HepG2 (cell line): ENCODE data around the gene ZNF687. TPM values are rescaled to one million over a fixed set of nuclear protein-coding genes. Genes with fewer than 3 reads are reported as not detected.
A peak's percentile ranks its signal among the peaks of the same experiment; 100 is the strongest.

Experiments
- ATM ChIP-seq: fragments of 450-650 bp; IDR thresholded peaks from 2 replicates; pipeline ENCODE4 v1.7.1; 2017; ENCODE audit warnings: mild to moderate bottlenecking, borderline replicate concordance
- ETV5 ChIP-seq: IDR thresholded peaks from 2 replicates; pipeline ENCODE4 v1.6.1; 2018; ENCODE audit warnings: missing biosample characterization, missing genetic modification reagents, inconsistent platforms, borderline replicate concordance
- GABPA ChIP-seq, 2 experiments: IDR thresholded peaks; 2 replicates each; pipeline ENCODE4 v1.6.1; 2011 to 2016; ENCODE audit warnings: low read depth in 2 of 2, low read length in 1 of 2, missing biosample characterization in 1 of 2, missing genetic modification characterization in 1 of 2
- HNF4A ChIP-seq: sonication (generic); formaldehyde crosslinking; IDR thresholded peaks from 2 replicates; pipeline ENCODE4 v1.4.0; 2020; ENCODE audit warnings: missing genetic modification reagents
- KMT2A ChIP-seq: sonication (generic); formaldehyde crosslinking; IDR thresholded peaks from 2 replicates; pipeline ENCODE4 v1.4.0; 2020; ENCODE audit warnings: missing genetic modification reagents
- NFE2L2 ChIP-seq: fragments of 150-350 bp; IDR thresholded peaks from 2 replicates; pipeline ENCODE4 v1.6.1; 2014; ENCODE audit warnings: low read length
- SMAD1 ChIP-seq: sonication (generic); formaldehyde crosslinking; IDR thresholded peaks from 2 replicates; pipeline ENCODE4 v1.4.0; 2020; ENCODE audit warnings: missing genetic modification reagents, low read depth, mild to moderate bottlenecking, borderline replicate concordance
- STAG1 ChIP-seq: sonication (generic); formaldehyde crosslinking; IDR thresholded peaks from 2 replicates; pipeline ENCODE4 v1.4.0; 2020; ENCODE audit warnings: missing genetic modification reagents
- ZMYM3 ChIP-seq: sonication (generic); formaldehyde crosslinking; IDR thresholded peaks from 2 replicates; pipeline ENCODE4 v1.5.1; 2020; ENCODE audit warnings: mild to moderate bottlenecking, missing genetic modification reagents
- ZNF253 ChIP-seq: sonication (generic); formaldehyde crosslinking; IDR thresholded peaks from 2 replicates; pipeline ENCODE4 v1.8.0; 2022; ENCODE audit warnings: mild to moderate bottlenecking, missing genetic modification reagents, borderline replicate concordance
- ZNF556 ChIP-seq: sonication (generic); formaldehyde crosslinking; IDR thresholded peaks from 2 replicates; pipeline ENCODE4 v1.4.0; 2020; ENCODE audit warnings: mild to moderate bottlenecking, missing genetic modification reagents, borderline replicate concordance
- ZNF570 ChIP-seq: sonication (generic); formaldehyde crosslinking; IDR thresholded peaks from 2 replicates; pipeline ENCODE4 v1.4.0; 2020; ENCODE audit warnings: mild to moderate bottlenecking, missing genetic modification reagents, borderline replicate concordance
- ZNF652 ChIP-seq: IDR thresholded peaks from 2 replicates; pipeline ENCODE4 v1.6.1; 2016; ENCODE audit warnings: low read depth, borderline replicate concordance
- ZSCAN12 ChIP-seq: sonication (generic); formaldehyde crosslinking; IDR thresholded peaks from 2 replicates; pipeline ENCODE4 v1.9.0; 2021; ENCODE audit warnings: mild to moderate bottlenecking, missing genetic modification reagents
- ZSCAN9 ChIP-seq: IDR thresholded peaks from 2 replicates; pipeline ENCODE4 v1.6.1; 2016; ENCODE audit warnings: borderline replicate concordance
- polyA plus RNA-seq, 8 experiments: library from polyadenylated mRNA; depleted of rRNA in 3 of 8; stranded (reverse) in 7 of 8; unstranded in 1 of 8; fragments of >200 nt; fragmentation: Illumina TruSeq in 4 of 8; extraction: Trizol in 4 of 8; gene quantifications; 2 replicates each; pipeline versions ENCODE4 v1.2.1 to v1.2.3, GENCODE V29; 2011 to 2016; ENCODE audit warnings: low read depth in 4 of 8, missing spikeins in 1 of 8, mixed read lengths in 1 of 8; ENCODE audit not compliant: insufficient read depth in 1 of 8
- total RNA-seq, 5 experiments: library from RNA; depleted of rRNA; stranded (reverse); fragments of >200 nt; fragmentation: Illumina TruSeq; extraction: Trizol; gene quantifications; 2 replicates each; pipeline ENCODE4 v1.2.3, GENCODE V29; 2016; ENCODE audit warnings: low read depth in 1 of 5
- TF ChIP-seq, protein P1 (sequence below): sonication (generic); formaldehyde crosslinking; IDR thresholded peaks from 2 replicates; pipeline ENCODE4 v1.4.0; 2020; ENCODE audit warnings: missing genetic modification reagents, borderline replicate concordance
- TF ChIP-seq, protein P2 (sequence below): sonication (generic); formaldehyde crosslinking; IDR thresholded peaks from 2 replicates; pipeline ENCODE4 v1.8.0; 2022; ENCODE audit warnings: mild to moderate bottlenecking, missing genetic modification reagents, borderline replicate concordance

ZNF687 gene
- total and polyA plus RNA-seq, 2 of the 13 experiments (the other 11 are each of a cell fraction or from before 2014, with no cell fraction given): 14.1 to 16.5 TPM

- TF ChIP-seq ZNF253 (CRISPR knock-in tag) (no peak; the same call in 1 of the 2 replicates), ZNF556 (peak; percentile 93), HNF4A (CRISPR knock-in tag) (no peak), SMAD1 (CRISPR knock-in tag) (peak; percentile 55; the same call in 1 of the 2 replicates), ZSCAN9 (CRISPR knock-in tag) (no peak; the same call in 1 of the 2 replicates), GABPA (IDR thresholded peaks at IDR 0.05; ENCODE audit: low read depth, low read length) (peak; percentile 61), GABPA (CRISPR knock-in tag; IDR thresholded peaks at IDR 0.05; ENCODE audit: low read depth) (peak; percentile 88), ZSCAN12 (CRISPR knock-in tag) (no peak; the same call in 1 of the 2 replicates), ATM (no peak), ZNF570 (CRISPR knock-in tag) (0 out of 2 replicates have a peak, but pooled peaks have one; percentile 57), ZNF652 (CRISPR knock-in tag) (peak; percentile 29; the same call in 1 of the 2 replicates), KMT2A (peak; percentile 6; the same call in 1 of the 2 replicates), ZMYM3 (no peak), ETV5 (CRISPR knock-in tag) (peak; percentile 72), STAG1 (CRISPR knock-in tag) (no peak; the same call in 1 of the 2 replicates), NFE2L2 (no peak)
- TF ChIP-seq, protein P1, sequence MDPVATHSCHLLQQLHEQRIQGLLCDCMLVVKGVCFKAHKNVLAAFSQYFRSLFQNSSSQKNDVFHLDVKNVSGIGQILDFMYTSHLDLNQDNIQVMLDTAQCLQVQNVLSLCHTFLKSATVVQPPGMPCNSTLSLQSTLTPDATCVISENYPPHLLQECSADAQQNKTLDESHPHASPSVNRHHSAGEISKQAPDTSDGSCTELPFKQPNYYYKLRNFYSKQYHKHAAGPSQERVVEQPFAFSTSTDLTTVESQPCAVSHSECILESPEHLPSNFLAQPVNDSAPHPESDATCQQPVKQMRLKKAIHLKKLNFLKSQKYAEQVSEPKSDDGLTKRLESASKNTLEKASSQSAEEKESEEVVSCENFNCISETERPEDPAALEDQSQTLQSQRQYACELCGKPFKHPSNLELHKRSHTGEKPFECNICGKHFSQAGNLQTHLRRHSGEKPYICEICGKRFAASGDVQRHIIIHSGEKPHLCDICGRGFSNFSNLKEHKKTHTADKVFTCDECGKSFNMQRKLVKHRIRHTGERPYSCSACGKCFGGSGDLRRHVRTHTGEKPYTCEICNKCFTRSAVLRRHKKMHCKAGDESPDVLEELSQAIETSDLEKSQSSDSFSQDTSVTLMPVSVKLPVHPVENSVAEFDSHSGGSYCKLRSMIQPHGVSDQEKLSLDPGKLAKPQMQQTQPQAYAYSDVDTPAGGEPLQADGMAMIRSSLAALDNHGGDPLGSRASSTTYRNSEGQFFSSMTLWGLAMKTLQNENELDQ (CRISPR knock-in tag): no peak
- TF ChIP-seq, protein P2, sequence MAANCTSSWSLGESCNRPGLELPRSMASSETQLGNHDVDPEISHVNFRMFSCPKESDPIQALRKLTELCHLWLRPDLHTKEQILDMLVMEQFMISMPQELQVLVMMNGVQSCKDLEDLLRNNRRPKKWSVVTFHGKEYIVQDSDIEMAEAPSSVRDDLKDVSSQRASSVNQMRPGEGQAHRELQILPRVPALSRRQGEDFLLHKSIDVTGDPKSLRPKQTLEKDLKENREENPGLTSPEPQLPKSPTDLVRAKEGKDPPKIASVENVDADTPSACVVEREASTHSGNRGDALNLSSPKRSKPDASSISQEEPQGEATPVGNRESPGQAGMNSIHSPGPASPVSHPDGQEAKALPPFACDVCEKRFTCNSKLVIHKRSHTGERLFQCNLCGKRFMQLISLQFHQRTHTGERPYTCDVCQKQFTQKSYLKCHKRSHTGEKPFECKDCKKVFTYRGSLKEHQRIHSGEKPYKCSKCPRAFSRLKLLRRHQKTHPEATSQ (CRISPR knock-in tag): peak; percentile 42; the same call in 1 of the 2 replicates
These were observed 702 bp upstream of the ZNF687 start (continued) for GRCh38 chr1:151281225-151281968.
